Osteocyte (in vitro differentiated cells): Measurements from ENCODE around the gene AFAP1. TPM values are rescaled to one million over a fixed set of nuclear protein-coding genes. Genes with fewer than 3 reads are reported as not detected.

Experiments used
- DNase-seq: peaks from one replicate; pipeline ENCODE4 v3.0.0; 2021; ENCODE audit warnings: mixed read lengths; ENCODE audit not compliant: unreplicated experiment; ENCODE audit errors: extremely low spot score
- H3K27ac Mint-ChIP-seq: one replicate; pipeline ENCODE4 v1.8.0; 2021; ENCODE audit warnings: mild to moderate bottlenecking, mixed read lengths; ENCODE audit not compliant: unreplicated experiment
- H3K27me3 Mint-ChIP-seq: one replicate; pipeline ENCODE4 v1.8.0; 2021; ENCODE audit warnings: mixed read lengths; ENCODE audit not compliant: unreplicated experiment
- H3K36me3 Mint-ChIP-seq: one replicate; pipeline ENCODE4 v1.8.0; 2021; ENCODE audit warnings: mixed read lengths; ENCODE audit not compliant: unreplicated experiment
- H3K4me1 Mint-ChIP-seq: one replicate; pipeline ENCODE4 v1.8.0; 2021; ENCODE audit warnings: mixed read lengths; ENCODE audit not compliant: unreplicated experiment
- H3K4me3 Mint-ChIP-seq: one replicate; pipeline ENCODE4 v1.8.0; 2021; ENCODE audit warnings: mild to moderate bottlenecking, moderate library complexity, mixed read lengths; ENCODE audit not compliant: unreplicated experiment
- H3K9me3 Mint-ChIP-seq: one replicate; pipeline ENCODE4 v1.8.0; 2021; ENCODE audit warnings: mixed read lengths; ENCODE audit not compliant: unreplicated experiment
- total RNA-seq: library from RNA; stranded (reverse); gene quantifications from 2 replicates; pipeline ENCODE4 v1.2.1, GENCODE V29; 2021
- TF ChIP-seq, protein P1 (sequence below): fragments of 200-600 bp; sonication (generic); IDR thresholded peaks from 2 replicates; pipeline ENCODE4 v1.5.0; 2021; ENCODE audit warnings: antibody characterized with exemption, mild to moderate bottlenecking, moderate library complexity

AFAP1 gene
- total RNA-seq, 1 donor from 2014 or later, result 66.9 TPM

DNA sequence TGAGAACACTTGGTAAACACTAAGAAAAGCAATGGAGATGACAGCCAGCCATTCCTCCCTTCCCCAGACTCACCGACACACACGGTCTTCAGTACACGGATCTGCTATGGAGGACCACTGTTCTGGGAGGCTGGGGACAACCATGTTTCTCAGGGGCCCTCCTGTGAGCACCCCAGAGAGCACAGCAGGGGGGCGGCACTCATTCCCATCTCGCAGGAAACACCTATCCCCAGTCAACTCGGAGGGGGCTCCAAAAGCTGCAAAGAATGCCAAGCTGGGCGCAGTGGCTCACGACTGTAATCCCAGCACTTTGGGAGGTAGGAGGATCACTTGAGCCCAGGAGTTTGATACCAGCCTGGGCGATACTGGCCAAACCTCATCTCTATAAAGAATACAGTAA lies 172.1 kb downstream of the AFAP1 start:
- no peak overlapping the region for H3K27ac Mint-ChIP-seq
- peaks cover 3% of the 10 kb centered on the region for H3K4me1 Mint-ChIP-seq
- no peak for DNase-seq
- TF ChIP-seq, protein P1, sequence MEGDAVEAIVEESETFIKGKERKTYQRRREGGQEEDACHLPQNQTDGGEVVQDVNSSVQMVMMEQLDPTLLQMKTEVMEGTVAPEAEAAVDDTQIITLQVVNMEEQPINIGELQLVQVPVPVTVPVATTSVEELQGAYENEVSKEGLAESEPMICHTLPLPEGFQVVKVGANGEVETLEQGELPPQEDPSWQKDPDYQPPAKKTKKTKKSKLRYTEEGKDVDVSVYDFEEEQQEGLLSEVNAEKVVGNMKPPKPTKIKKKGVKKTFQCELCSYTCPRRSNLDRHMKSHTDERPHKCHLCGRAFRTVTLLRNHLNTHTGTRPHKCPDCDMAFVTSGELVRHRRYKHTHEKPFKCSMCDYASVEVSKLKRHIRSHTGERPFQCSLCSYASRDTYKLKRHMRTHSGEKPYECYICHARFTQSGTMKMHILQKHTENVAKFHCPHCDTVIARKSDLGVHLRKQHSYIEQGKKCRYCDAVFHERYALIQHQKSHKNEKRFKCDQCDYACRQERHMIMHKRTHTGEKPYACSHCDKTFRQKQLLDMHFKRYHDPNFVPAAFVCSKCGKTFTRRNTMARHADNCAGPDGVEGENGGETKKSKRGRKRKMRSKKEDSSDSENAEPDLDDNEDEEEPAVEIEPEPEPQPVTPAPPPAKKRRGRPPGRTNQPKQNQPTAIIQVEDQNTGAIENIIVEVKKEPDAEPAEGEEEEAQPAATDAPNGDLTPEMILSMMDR, result no peak
- peaks cover 41% of the 10 kb centered on the region for H3K36me3 Mint-ChIP-seq
- no peaks in the 10 kb centered on the region for H3K27me3 Mint-ChIP-seq
- no peak overlapping the region for H3K4me3 Mint-ChIP-seq
- no peaks in the 10 kb centered on the region for H3K9me3 Mint-ChIP-seq

DNA sequence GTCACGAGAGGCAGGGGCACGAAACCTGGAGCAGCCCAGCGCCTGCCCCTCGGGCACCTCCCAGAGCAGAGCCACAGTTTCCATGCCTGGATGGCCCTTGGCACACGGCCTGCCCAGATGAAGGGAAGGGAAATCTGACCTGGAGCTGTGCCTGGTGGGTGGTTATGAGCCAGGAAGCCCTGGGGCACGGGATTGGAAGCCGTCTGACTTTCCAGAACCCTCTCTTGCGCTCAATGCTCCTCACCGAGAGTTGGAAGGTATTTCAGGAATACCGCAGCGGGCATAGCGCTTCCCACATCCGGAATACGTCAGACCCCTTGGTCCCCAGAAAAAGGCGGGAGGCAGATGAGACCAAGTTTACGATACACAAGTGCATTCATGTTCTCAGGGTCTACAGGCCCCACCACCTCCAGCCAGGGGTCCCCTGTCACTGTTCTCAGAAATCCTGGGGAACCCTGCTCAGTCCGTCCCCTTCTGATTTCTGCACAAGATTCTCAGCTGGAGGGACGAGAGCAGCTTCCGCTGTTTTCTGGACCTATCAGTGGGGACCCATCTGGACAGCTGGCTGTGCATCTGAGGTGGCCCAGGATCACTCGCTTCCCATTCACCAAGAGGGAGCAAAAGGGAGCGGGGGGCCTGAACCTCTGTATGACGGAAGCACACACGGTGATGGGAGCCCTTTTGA lies 172.9 kb downstream of the AFAP1 start:
- Mint-ChIP-seq H3K27ac (no peak overlapping the region), H3K4me3 (no peak overlapping the region), H3K27me3 (no peaks in the 10 kb centered on the region), H3K4me1 (peaks cover 3% of the 10 kb centered on the region), H3K36me3 (peaks cover 39% of the 10 kb centered on the region), H3K9me3 (no peaks in the 10 kb centered on the region)
- DNase-seq, result no peak
- TF ChIP-seq, protein P1, result no peak

DNA sequence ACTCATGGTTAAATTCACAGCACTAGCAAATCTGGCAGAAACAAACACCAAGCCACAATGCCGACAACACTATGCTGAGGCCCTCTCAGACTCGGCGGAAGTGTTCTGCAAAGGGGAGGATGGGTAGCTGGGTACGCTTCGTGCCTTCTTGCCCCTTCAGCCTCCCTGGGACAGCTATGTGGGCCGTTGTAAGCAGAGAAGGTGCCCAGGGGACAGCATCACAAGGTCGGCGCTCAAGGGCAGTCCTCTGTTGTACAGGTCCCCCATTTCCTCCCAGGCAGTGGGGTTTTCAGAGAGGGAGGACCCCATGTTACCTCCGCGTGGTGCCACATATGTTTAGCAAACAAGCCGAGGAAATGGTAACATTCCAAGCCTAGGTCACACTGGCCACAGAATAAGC lies 173.6 kb downstream of the AFAP1 start:
- Mint-ChIP-seq H3K4me1 (peaks cover 4% of the 10 kb centered on the region), H3K4me3 (no peak overlapping the region), H3K36me3 (peaks cover 39% of the 10 kb centered on the region), H3K9me3 (no peaks in the 10 kb centered on the region), H3K27me3 (no peaks in the 10 kb centered on the region), H3K27ac (no peak overlapping the region)
- TF ChIP-seq, protein P1, result no peak
- DNase-seq, result no peak

DNA sequence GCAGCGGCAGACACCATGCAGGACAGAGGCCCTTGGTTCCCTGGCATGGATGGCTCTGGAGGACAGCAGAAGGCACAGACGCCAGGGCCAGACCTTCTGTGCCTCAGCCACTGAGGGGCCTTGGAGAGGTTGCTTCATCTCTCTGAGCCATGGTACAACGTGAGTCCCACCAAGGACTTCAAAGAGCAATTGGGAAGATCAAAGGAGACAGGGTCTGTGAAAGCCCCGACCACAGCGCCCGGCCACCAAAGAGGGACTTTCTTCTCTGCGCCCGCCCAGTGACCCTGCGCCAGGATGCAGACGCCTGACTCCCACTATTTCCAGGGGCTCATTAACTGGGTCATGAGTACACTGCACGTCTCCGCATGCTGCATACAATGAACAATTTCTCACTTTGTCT lies 174.0 kb downstream of the AFAP1 start:
- H3K4me1 Mint-ChIP-seq, result peaks cover 4% of the 10 kb centered on the region
- TF ChIP-seq, protein P1, result no peak
- no peaks in the 10 kb centered on the region for H3K9me3 Mint-ChIP-seq
- no peak for DNase-seq
- no peaks in the 10 kb centered on the region for H3K27me3 Mint-ChIP-seq
- H3K27ac Mint-ChIP-seq, result no peak overlapping the region
- no peak overlapping the region for H3K4me3 Mint-ChIP-seq
- peaks cover 39% of the 10 kb centered on the region for H3K36me3 Mint-ChIP-seq

DNA sequence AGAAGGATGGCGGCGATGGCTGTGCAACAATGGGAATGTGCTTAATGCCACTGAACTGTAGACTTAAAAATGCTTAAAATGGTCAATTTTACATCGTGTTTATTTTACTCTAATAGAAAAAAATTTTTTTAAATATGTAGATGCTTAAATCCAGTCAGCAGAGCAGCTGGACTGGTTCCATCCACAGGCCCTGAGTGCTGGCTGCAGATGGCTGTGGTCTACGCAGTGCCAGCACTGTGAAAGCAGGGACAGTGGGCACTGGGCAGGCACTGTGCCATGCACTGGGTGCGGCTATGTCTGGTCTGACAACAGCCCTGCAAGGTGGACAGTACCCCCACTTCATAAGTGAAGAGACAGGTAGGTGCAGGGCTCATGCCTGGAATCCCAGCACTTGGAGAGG lies 175.2 kb downstream of the AFAP1 start:
- TF ChIP-seq, protein P1, result no peak
- Mint-ChIP-seq H3K4me3 (no peak overlapping the region), H3K36me3 (peaks cover 33% of the 10 kb centered on the region), H3K4me1 (peaks cover 4% of the 10 kb centered on the region), H3K9me3 (no peaks in the 10 kb centered on the region), H3K27ac (no peak overlapping the region), H3K27me3 (no peaks in the 10 kb centered on the region)
- no peak for DNase-seq
